ENCODE measurements around the gene WDR35.

DNA sequence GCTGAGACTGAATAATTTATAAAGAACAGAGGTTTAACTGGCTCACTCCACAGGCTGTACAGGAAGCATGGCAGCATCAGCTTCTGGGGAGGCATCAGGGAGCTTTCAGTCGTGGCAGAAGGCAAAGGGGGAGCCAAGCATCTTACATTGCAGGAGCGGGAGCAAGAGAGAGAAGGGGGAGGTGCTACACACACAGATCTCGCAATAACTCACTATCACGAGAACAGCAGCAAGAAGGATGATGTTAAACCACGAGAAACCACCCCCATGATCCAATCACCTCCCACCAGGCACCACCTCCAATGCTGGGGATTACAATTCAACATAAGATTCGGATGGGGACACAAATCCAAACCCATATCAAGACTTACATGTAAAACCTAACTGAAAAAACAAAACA is 40.3 kb upstream of the WDR35 start:
- TF ChIP-seq ZFX (IDR thresholded peaks at IDR 0.05) (no peak), CTCF (conservative IDR thresholded peaks at IDR 0.05) (no peak)

All from C4-2B (cell line).